HepG2 (cell line): ENCODE data around the gene FAM149A. TPM values are rescaled to one million over a fixed set of nuclear protein-coding genes. Genes with fewer than 3 reads are reported as not detected.
A peak's percentile ranks its signal among the peaks of the same experiment; 100 is the strongest.

Experiments used
- ADNP ChIP-seq: sonication (generic); formaldehyde crosslinking; IDR thresholded peaks from 2 replicates; pipeline ENCODE4 v1.4.0; 2020; ENCODE audit warnings: missing genetic modification reagents
- AGO2 ChIP-seq: fragments of 200-400 bp; formaldehyde crosslinking; optimal IDR thresholded peaks from 2 replicates; pipeline ENCODE3; 2017; ENCODE audit warnings: mild to moderate bottlenecking, low read depth, low read length, moderate library complexity
- ARNTL ChIP-seq: sonication (generic); formaldehyde crosslinking; IDR thresholded peaks from 2 replicates; pipeline ENCODE4 v1.4.0; 2020; ENCODE audit warnings: mild to moderate bottlenecking, missing genetic modification reagents
- DNMT1 ChIP-seq: sonication (generic); formaldehyde crosslinking; IDR thresholded peaks from 2 replicates; pipeline ENCODE4 v1.5.1; 2020; ENCODE audit warnings: mild to moderate bottlenecking, missing genetic modification reagents
- HOXA5 ChIP-seq: sonication (generic); formaldehyde crosslinking; IDR thresholded peaks from 2 replicates; pipeline ENCODE4 v1.4.0; 2020; ENCODE audit warnings: missing genetic modification reagents
- ISL2 ChIP-seq: sonication (generic); formaldehyde crosslinking; IDR thresholded peaks from 2 replicates; pipeline ENCODE4 v1.5.0; 2020; ENCODE audit warnings: missing genetic modification reagents
- ISX ChIP-seq: sonication (generic); formaldehyde crosslinking; conservative IDR thresholded peaks from 2 replicates; pipeline ENCODE4 v1.5.0; 2020; ENCODE audit warnings: missing genetic modification reagents
- MAFG ChIP-seq: sonication (generic); formaldehyde crosslinking; IDR thresholded peaks from 2 replicates; pipeline ENCODE4 v1.5.1; 2020; ENCODE audit warnings: mild to moderate bottlenecking, missing genetic modification reagents
- NAIF1 ChIP-seq: sonication (generic); formaldehyde crosslinking; IDR thresholded peaks from 2 replicates; pipeline ENCODE4 v1.5.0; 2020; ENCODE audit warnings: mild to moderate bottlenecking, missing genetic modification reagents, borderline replicate concordance
- PITX1 ChIP-seq: sonication (generic); formaldehyde crosslinking; IDR thresholded peaks from 2 replicates; pipeline ENCODE4 v1.5.1; 2020; ENCODE audit warnings: mild to moderate bottlenecking, missing genetic modification reagents
- PTBP1 ChIP-seq: fragments of 200-400 bp; formaldehyde crosslinking; IDR thresholded peaks from 2 replicates; pipeline ENCODE4 v1.6.1; 2018; ENCODE audit warnings: low read length, low read depth; ENCODE audit not compliant: poor library complexity, severe bottlenecking
- SP1 ChIP-seq, 2 experiments: fragments of 450-650 bp in 1 of 2; sonication (generic) in 1 of 2; formaldehyde crosslinking in 1 of 2; IDR thresholded peaks; 2 replicates each; pipeline versions ENCODE4 v1.4.0 to v1.6.1; 2016 to 2020; ENCODE audit warnings: missing genetic modification reagents in 1 of 2
- TCF7 ChIP-seq: sonication (generic); IDR thresholded peaks from 2 replicates; pipeline ENCODE4 v1.6.1; 2016; ENCODE audit warnings: antibody characterized with exemption, low read depth
- ZBTB1 ChIP-seq: sonication (generic); formaldehyde crosslinking; IDR thresholded peaks from 2 replicates; pipeline ENCODE4 v1.4.0; 2020; ENCODE audit warnings: missing genetic modification reagents, borderline replicate concordance
- ZNF205 ChIP-seq: IDR thresholded peaks from 2 replicates; pipeline ENCODE4 v1.6.1; 2018; ENCODE audit warnings: missing biosample characterization, missing genetic modification reagents
- ZNF234 ChIP-seq: sonication (generic); formaldehyde crosslinking; conservative IDR thresholded peaks from 2 replicates; pipeline ENCODE4 v1.5.1; 2020; ENCODE audit warnings: mild to moderate bottlenecking, missing genetic modification reagents
- ZNF446 ChIP-seq: sonication (generic); formaldehyde crosslinking; IDR thresholded peaks from 2 replicates; pipeline ENCODE4 v1.5.0; 2020; ENCODE audit warnings: mild to moderate bottlenecking, missing genetic modification reagents
- ZNF607 ChIP-seq: sonication (generic); formaldehyde crosslinking; IDR thresholded peaks from 2 replicates; pipeline ENCODE4 v1.5.1; 2020; ENCODE audit warnings: missing genetic modification reagents, mild to moderate bottlenecking, borderline replicate concordance
- ZSCAN20 ChIP-seq: sonication (generic); formaldehyde crosslinking; IDR thresholded peaks from 2 replicates; pipeline ENCODE4 v1.4.0; 2020; ENCODE audit warnings: missing genetic modification reagents, mild to moderate bottlenecking, borderline replicate concordance
- polyA plus RNA-seq, 8 experiments: library from polyadenylated mRNA; depleted of rRNA in 3 of 8; stranded (reverse) in 7 of 8; unstranded in 1 of 8; fragments of >200 nt; fragmentation: Illumina TruSeq in 4 of 8; extraction: Trizol in 4 of 8; gene quantifications; 2 replicates each; pipeline versions ENCODE4 v1.2.1 to v1.2.3, GENCODE V29; 2011 to 2016; ENCODE audit warnings: low read depth in 4 of 8, missing spikeins in 1 of 8, mixed read lengths in 1 of 8; ENCODE audit not compliant: insufficient read depth in 1 of 8
- total RNA-seq, 5 experiments: library from RNA; depleted of rRNA; stranded (reverse); fragments of >200 nt; fragmentation: Illumina TruSeq; extraction: Trizol; gene quantifications; 2 replicates each; pipeline ENCODE4 v1.2.3, GENCODE V29; 2016; ENCODE audit warnings: low read depth in 1 of 5
- TF ChIP-seq, protein P1 (sequence below): IDR thresholded peaks from 2 replicates; pipeline ENCODE4 v1.6.1; 2012; ENCODE audit warnings: inconsistent platforms
- TF ChIP-seq, protein P2 (sequence below): sonication (generic); formaldehyde crosslinking; IDR thresholded peaks from 2 replicates; pipeline ENCODE4 v1.5.1; 2020; ENCODE audit warnings: missing genetic modification reagents, mild to moderate bottlenecking, borderline replicate concordance
- TF ChIP-seq, protein P3 (sequence below): sonication (generic); formaldehyde crosslinking; IDR thresholded peaks from 2 replicates; pipeline ENCODE4; 2020; ENCODE audit warnings: missing genetic modification reagents, mild to moderate bottlenecking, borderline replicate concordance
- TF ChIP-seq, protein P4 (sequence below): sonication (generic); formaldehyde crosslinking; IDR thresholded peaks from 2 replicates; pipeline ENCODE4 v1.4.0; 2020; ENCODE audit warnings: missing genetic modification reagents, borderline replicate concordance

The FAM149A gene
- total and polyA plus RNA-seq, 2 of the 13 experiments (the other 11 are each of a cell fraction or from before 2014, with no cell fraction given), result not detected

DNA sequence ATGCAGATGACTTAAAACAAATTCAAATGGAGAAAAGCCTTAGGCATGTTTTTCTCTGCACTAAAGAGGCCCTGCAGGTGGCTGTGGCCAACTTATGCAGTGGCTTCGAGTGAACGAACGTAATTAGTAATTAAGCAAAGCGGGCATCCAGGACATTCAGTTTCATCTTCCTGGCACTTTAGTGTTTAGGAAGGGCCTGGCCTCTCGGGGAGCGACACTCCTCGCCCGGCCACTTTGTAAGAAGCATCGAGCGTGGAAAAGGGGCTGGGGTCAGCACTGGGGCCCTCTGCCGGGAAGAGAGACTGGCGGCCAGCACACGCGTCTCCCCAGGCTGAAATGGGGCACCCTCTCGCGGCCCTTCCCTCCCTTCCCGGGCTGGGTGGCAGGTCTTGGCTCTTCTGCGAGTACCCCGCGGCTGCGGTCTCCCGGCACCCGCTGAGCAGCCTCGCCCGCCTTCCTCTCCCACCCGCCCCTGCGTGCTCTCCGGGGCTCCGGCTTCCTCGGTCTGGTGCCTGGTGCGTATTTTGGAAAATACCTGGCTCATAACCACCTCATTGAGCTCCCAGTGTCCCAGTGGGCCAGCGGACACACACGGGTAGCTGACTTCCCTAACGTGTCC is 86.2 kb downstream of the FAM149A start (continued):
- peak; percentile 63; the same call in 1 of the 2 replicates for TF ChIP-seq DNMT1
- TF ChIP-seq SP1 (IDR thresholded peaks at IDR 0.05), result no peak
- no peak for TF ChIP-seq SP1 (CRISPR knock-in tag; IDR thresholded peaks at IDR 0.05)
- TF ChIP-seq, protein P1, sequence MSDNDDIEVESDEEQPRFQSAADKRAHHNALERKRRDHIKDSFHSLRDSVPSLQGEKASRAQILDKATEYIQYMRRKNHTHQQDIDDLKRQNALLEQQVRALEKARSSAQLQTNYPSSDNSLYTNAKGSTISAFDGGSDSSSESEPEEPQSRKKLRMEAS, result 0 out of 2 replicates have a peak, but pooled peaks have one; percentile 14
- TF ChIP-seq ZSCAN20 (CRISPR knock-in tag), result no peak
- no peak for TF ChIP-seq HOXA5
- TF ChIP-seq ZBTB1 (CRISPR knock-in tag), result no peak
- TF ChIP-seq MAFG, result 0 out of 2 replicates have a peak, but pooled peaks have one; percentile 30
- TF ChIP-seq, protein P2, sequence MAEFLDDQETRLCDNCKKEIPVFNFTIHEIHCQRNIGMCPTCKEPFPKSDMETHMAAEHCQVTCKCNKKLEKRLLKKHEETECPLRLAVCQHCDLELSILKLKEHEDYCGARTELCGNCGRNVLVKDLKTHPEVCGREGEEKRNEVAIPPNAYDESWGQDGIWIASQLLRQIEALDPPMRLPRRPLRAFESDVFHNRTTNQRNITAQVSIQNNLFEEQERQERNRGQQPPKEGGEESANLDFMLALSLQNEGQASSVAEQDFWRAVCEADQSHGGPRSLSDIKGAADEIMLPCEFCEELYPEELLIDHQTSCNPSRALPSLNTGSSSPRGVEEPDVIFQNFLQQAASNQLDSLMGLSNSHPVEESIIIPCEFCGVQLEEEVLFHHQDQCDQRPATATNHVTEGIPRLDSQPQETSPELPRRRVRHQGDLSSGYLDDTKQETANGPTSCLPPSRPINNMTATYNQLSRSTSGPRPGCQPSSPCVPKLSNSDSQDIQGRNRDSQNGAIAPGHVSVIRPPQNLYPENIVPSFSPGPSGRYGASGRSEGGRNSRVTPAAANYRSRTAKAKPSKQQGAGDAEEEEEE (CRISPR knock-in tag), result 0 out of 2 replicates have a peak, but pooled peaks have one; percentile 33
- TF ChIP-seq PTBP1, result no peak
- peak; percentile 45; the same call in 1 of the 2 replicates for TF ChIP-seq NAIF1
- TF ChIP-seq ADNP (CRISPR knock-in tag), result no peak
- TF ChIP-seq, protein P3, sequence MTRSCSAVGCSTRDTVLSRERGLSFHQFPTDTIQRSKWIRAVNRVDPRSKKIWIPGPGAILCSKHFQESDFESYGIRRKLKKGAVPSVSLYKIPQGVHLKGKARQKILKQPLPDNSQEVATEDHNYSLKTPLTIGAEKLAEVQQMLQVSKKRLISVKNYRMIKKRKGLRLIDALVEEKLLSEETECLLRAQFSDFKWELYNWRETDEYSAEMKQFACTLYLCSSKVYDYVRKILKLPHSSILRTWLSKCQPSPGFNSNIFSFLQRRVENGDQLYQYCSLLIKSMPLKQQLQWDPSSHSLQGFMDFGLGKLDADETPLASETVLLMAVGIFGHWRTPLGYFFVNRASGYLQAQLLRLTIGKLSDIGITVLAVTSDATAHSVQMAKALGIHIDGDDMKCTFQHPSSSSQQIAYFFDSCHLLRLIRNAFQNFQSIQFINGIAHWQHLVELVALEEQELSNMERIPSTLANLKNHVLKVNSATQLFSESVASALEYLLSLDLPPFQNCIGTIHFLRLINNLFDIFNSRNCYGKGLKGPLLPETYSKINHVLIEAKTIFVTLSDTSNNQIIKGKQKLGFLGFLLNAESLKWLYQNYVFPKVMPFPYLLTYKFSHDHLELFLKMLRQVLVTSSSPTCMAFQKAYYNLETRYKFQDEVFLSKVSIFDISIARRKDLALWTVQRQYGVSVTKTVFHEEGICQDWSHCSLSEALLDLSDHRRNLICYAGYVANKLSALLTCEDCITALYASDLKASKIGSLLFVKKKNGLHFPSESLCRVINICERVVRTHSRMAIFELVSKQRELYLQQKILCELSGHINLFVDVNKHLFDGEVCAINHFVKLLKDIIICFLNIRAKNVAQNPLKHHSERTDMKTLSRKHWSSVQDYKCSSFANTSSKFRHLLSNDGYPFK (CRISPR knock-in tag), result 0 out of 2 replicates have a peak, but pooled peaks have one; percentile 34
- TF ChIP-seq ARNTL (CRISPR knock-in tag), result no peak
- TF ChIP-seq AGO2, result peak; percentile 56
- no peak for TF ChIP-seq ISX (CRISPR knock-in tag)
- TF ChIP-seq ZNF205 (CRISPR knock-in tag), result 0 out of 2 replicates have a peak, but pooled peaks have one; percentile 48
- TF ChIP-seq, protein P4, sequence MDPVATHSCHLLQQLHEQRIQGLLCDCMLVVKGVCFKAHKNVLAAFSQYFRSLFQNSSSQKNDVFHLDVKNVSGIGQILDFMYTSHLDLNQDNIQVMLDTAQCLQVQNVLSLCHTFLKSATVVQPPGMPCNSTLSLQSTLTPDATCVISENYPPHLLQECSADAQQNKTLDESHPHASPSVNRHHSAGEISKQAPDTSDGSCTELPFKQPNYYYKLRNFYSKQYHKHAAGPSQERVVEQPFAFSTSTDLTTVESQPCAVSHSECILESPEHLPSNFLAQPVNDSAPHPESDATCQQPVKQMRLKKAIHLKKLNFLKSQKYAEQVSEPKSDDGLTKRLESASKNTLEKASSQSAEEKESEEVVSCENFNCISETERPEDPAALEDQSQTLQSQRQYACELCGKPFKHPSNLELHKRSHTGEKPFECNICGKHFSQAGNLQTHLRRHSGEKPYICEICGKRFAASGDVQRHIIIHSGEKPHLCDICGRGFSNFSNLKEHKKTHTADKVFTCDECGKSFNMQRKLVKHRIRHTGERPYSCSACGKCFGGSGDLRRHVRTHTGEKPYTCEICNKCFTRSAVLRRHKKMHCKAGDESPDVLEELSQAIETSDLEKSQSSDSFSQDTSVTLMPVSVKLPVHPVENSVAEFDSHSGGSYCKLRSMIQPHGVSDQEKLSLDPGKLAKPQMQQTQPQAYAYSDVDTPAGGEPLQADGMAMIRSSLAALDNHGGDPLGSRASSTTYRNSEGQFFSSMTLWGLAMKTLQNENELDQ (CRISPR knock-in tag), result no peak
- TF ChIP-seq TCF7, result no peak
- TF ChIP-seq PITX1, result 0 out of 2 replicates have a peak, but pooled peaks have one; percentile 11
- 0 out of 2 replicates have a peak, but pooled peaks have one; percentile 13 for TF ChIP-seq ZNF607 (CRISPR knock-in tag)
- peak; percentile 85; the same call in 1 of the 2 replicates for TF ChIP-seq ZNF234 (CRISPR knock-in tag)
- 0 out of 2 replicates have a peak, but pooled peaks have one; percentile 5 for TF ChIP-seq ZNF446 (CRISPR knock-in tag)
- TF ChIP-seq ISL2, result no peak
